OCI-LY7 (cell line): Measurements from ENCODE around the gene KCNK5. TPM values are rescaled to one million over a fixed set of nuclear protein-coding genes. Genes with fewer than 3 reads are reported as not detected.

Source experiments
- BruUV-seq: library from RNA; stranded (reverse); fragments of 400-500 nt; replicated peaks from 2 replicates; lab custom pipeline; 2021; lab: Mats Ljungman, UMichigan
- CTCF ChIA-PET: fragments of 300-600 bp; sonication (Branson Sonifier 250); formaldehyde crosslinking; loops from one replicate; lab custom pipeline; 2022; ENCODE audit warnings: antibody characterized with exemption; ENCODE audit not compliant: unreplicated experiment; lab: Charles Lee
- POLR2A ChIA-PET: fragments of 300-600 bp; sonication (Branson Sonifier 250); formaldehyde crosslinking; loops from one replicate; lab custom pipeline; 2022; ENCODE audit warnings: antibody characterized with exemption; lab: Charles Lee
- DNase-seq: peaks from one replicate; pipeline ENCODE4 v3.0.0-alpha.2; 2015; ENCODE audit warnings: low spot score
- H2AFZ ChIP-seq: fragments of 200-600 bp; sonication (generic), shearing (Covaris generic); 2 replicates; pipeline ENCODE4 v1.6.1; 2014; ENCODE audit warnings: mild to moderate bottlenecking, antibody characterized with exemption, low read length, moderate library complexity
- H3K27ac ChIP-seq: fragments of 200-600 bp; sonication (generic); 2 replicates; pipeline ENCODE4 v1.5.1; 2014; ENCODE audit warnings: mixed run types, low read depth, mild to moderate bottlenecking, moderate library complexity, low read length, inconsistent platforms; ENCODE audit not compliant: poor library complexity, severe bottlenecking
- H3K36me3 ChIP-seq: fragments of 200-600 bp; sonication (generic); 2 replicates; pipeline ENCODE4 v1.6.1; 2014; ENCODE audit warnings: mild to moderate bottlenecking, antibody characterized with exemption, low read length, moderate library complexity, mixed read lengths; ENCODE audit not compliant: insufficient read depth
- H3K4me1 ChIP-seq: fragments of 200-600 bp; sonication (generic); 2 replicates; pipeline ENCODE4 v1.5.1; 2014; ENCODE audit warnings: mild to moderate bottlenecking, low read length; ENCODE audit not compliant: insufficient read depth, poor library complexity, severe bottlenecking
- H3K4me2 ChIP-seq: fragments of 200-600 bp; sonication (generic); 2 replicates; pipeline ENCODE4 v1.6.1; 2014; ENCODE audit warnings: mild to moderate bottlenecking, low read length
- H3K4me3 ChIP-seq: fragments of 200-600 bp; sonication (generic); 2 replicates; pipeline ENCODE4 v1.5.1; 2014; ENCODE audit warnings: mild to moderate bottlenecking, low read depth, low read length; ENCODE audit not compliant: poor library complexity, severe bottlenecking
- H3K79me2 ChIP-seq: fragments of 200-600 bp; sonication (generic); 2 replicates; pipeline ENCODE4 v1.6.1; 2016; ENCODE audit warnings: low read depth, mild to moderate bottlenecking, low read length, moderate library complexity, mixed read lengths; ENCODE audit not compliant: insufficient read depth
- H3K9me2 ChIP-seq: fragments of 200-600 bp; sonication (generic); 2 replicates; pipeline ENCODE4 v1.6.1; 2016; ENCODE audit warnings: mild to moderate bottlenecking, low read length, mixed read lengths; ENCODE audit not compliant: insufficient read depth
- H3K9me3 ChIP-seq: fragments of 200-600 bp; sonication (generic); 2 replicates; pipeline ENCODE4 v1.6.1; 2014; ENCODE audit warnings: mild to moderate bottlenecking, mixed run types, low read length, mixed read lengths
- H4K20me1 ChIP-seq: fragments of 200-600 bp; sonication (generic); 2 replicates; pipeline ENCODE4 v1.6.1; 2014; ENCODE audit warnings: mild to moderate bottlenecking, antibody characterized with exemption, low read length, moderate library complexity, mixed read lengths; ENCODE audit not compliant: insufficient read depth
- CTCF ChIP-seq: fragments of 200-600 bp; sonication (generic); conservative IDR thresholded peaks from 2 replicates; pipeline ENCODE4 v1.5.1; 2014; ENCODE audit warnings: mild to moderate bottlenecking, antibody characterized with exemption, low read length, moderate library complexity, mixed read lengths
- EZH2phosphoT487 ChIP-seq: fragments of 200-600 bp; sonication (generic); IDR thresholded peaks from 2 replicates; pipeline ENCODE4 v1.6.1; 2018; ENCODE audit warnings: low read depth, borderline replicate concordance, mild to moderate bottlenecking, mixed run types, antibody characterized with exemption, low read length, moderate library complexity, mixed read lengths
- intact Hi-C: fragments of 100-400 bp; cut with micrococcal nuclease; formaldehyde crosslinking; loops from one replicate; pipeline ENCODE4 v1.10.0; 2022; ENCODE audit not compliant: unreplicated experiment
- total RNA-seq, 2 experiments: library from RNA; depleted of rRNA in 1 of 2; stranded (reverse); fragments of >200 nt in 1 of 2; shearing (Covaris generic) in 1 of 2; gene quantifications; 2 replicates each; pipeline ENCODE4 v1.2.3, GENCODE V29; 2014 to 2022

Gene KCNK5
- total RNA-seq, 2 experiments from 2014 or later: not detected

DNA sequence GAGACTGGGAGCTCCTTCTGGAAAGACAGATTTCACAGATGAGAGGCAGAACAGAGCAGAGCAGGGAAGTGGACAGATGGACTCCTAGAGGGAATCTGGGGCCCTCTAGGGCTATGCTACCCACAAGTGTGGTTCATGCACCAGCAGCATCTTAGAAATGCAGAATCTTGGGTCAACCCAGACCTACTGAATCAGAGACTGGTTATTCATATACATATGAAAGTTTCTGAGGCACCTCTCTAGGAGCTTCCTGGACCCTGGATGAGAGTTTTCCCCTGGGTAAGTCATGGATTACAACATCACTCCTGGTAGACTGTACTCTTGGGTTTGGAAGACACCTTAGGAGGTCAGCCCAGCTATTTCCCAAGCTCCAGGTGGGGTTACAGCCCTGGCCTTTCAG, 58.9 kb downstream of the KCNK5 start:
- no peaks in the 10 kb centered on the region for H3K9me3 ChIP-seq
- no peak overlapping the region for H3K4me3 ChIP-seq
- BruUV-seq: no TSS peak
- H2AFZ ChIP-seq: no peak overlapping the region
- no peak overlapping the region for H3K4me2 ChIP-seq
- TF ChIP-seq CTCF (no peak), EZH2phosphoT487 (no peak)
- H3K4me1 ChIP-seq: no peaks in the 10 kb centered on the region
- DNase-seq: no peak
- H3K9me2 ChIP-seq: no peaks in the 10 kb centered on the region
- ChIA-PET CTCF (no interaction called here), POLR2A (no interaction called here)
- no peaks in the 10 kb centered on the region for H4K20me1 ChIP-seq
- H3K27ac ChIP-seq: no peak overlapping the region
- intact Hi-C loops: no loop called here
- no peaks in the 10 kb centered on the region for H3K36me3 ChIP-seq
- no peaks in the 10 kb centered on the region for H3K79me2 ChIP-seq

GRCh38 chr6:39169448-39170344, 59.6 kb downstream of the KCNK5 start:
- H3K4me1 ChIP-seq: no peaks in the 10 kb centered on the region
- BruUV-seq: no TSS peak
- no peak overlapping the region for H3K4me2 ChIP-seq
- no peak overlapping the region for H2AFZ ChIP-seq
- no peaks in the 10 kb centered on the region for H4K20me1 ChIP-seq
- no peak overlapping the region for H3K4me3 ChIP-seq
- ChIA-PET POLR2A (interaction anchor here (1.3 kb wide), 1 partner anchor 56 kb away, joined by 3 read pairs; no protein-coding TSS in a partner anchor), CTCF (no interaction called here)
- no peaks in the 10 kb centered on the region for H3K9me2 ChIP-seq
- intact Hi-C loops: loop anchor here (10.0 kb wide), 1 partner anchor 175 kb away; no protein-coding TSS in a partner anchor
- no peaks in the 10 kb centered on the region for H3K79me2 ChIP-seq
- H3K27ac ChIP-seq: no peak overlapping the region
- H3K9me3 ChIP-seq: no peaks in the 10 kb centered on the region
- no peak for TF ChIP-seq EZH2phosphoT487
- TF ChIP-seq CTCF: no peak
- H3K36me3 ChIP-seq: no peaks in the 10 kb centered on the region
- no peak for DNase-seq
